ENCODE measurements around the gene MBNL2.

GRCh38 chr13:97259798-97260714, 37.9 kb downstream of the MBNL2 start:
- TF ChIP-seq CTCF (IDR thresholded peaks at IDR 0.05) (no peak), EP300 (IDR thresholded peaks at IDR 0.05) (no peak)
